Measurements from ENCODE around the gene CLPX.

DNA sequence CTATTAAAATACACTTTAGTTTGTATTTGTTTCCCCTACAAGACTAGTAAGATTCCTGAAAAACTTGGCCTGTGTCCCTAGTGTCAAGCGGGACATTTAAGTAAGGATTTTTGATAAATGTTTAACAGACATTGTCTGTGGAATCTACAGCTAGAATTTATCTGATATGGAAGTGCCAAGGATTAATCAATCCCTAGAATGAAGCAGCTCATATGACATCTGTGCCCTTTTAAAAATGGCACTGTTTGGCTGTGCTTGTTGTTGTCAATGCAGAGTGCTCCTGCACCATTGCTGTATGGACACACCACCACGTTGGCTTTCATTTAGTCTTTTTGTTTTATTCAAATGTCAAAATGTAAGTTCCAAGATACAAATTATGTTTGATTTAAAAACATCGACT, 37.2 kb downstream of the CLPX start:
- TF ChIP-seq, protein P1, sequence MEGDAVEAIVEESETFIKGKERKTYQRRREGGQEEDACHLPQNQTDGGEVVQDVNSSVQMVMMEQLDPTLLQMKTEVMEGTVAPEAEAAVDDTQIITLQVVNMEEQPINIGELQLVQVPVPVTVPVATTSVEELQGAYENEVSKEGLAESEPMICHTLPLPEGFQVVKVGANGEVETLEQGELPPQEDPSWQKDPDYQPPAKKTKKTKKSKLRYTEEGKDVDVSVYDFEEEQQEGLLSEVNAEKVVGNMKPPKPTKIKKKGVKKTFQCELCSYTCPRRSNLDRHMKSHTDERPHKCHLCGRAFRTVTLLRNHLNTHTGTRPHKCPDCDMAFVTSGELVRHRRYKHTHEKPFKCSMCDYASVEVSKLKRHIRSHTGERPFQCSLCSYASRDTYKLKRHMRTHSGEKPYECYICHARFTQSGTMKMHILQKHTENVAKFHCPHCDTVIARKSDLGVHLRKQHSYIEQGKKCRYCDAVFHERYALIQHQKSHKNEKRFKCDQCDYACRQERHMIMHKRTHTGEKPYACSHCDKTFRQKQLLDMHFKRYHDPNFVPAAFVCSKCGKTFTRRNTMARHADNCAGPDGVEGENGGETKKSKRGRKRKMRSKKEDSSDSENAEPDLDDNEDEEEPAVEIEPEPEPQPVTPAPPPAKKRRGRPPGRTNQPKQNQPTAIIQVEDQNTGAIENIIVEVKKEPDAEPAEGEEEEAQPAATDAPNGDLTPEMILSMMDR (conservative IDR thresholded peaks at IDR 0.05; ENCODE audit: low read length), result no peak
- no peak for TF ChIP-seq EZH2phosphoT487 (IDR thresholded peaks at IDR 0.05; ENCODE audit: borderline replicate concordance, low read depth, low read length)

Measured in OCI-LY7 (cell line).